ENCODE data around the gene DESI2.

- no peak for TF ChIP-seq POLR2AphosphoS5 (IDR thresholded peaks at IDR 0.05)
- no peak for TF ChIP-seq POLR2A (IDR thresholded peaks at IDR 0.05)
- no peak for TF ChIP-seq CTCF (IDR thresholded peaks at IDR 0.05)
- no peak for TF ChIP-seq EP300 (IDR thresholded peaks at IDR 0.05)
Measured at GRCh38 chr1:244704107-244704506, 51.2 kb downstream of the DESI2 start.

All from sigmoid colon (tissue), 4 donors.